Esophagus muscularis mucosa (tissue), 3 donors: ENCODE measurements around the gene LAMA1.
A peak's percentile ranks its signal among the peaks of the same experiment; 100 is the strongest.

Source experiments
- CTCF ChIP-seq, 3 experiments: fragments of 200-600 bp in 2 of 3; fragments of 450-650 bp in 1 of 3; sonication (generic) in 2 of 3; IDR thresholded peaks; one replicate each; pipeline ENCODE4 v1.5.1; 2017 to 2019; ENCODE audit warnings: antibody characterized with exemption in 3 of 3, mild to moderate bottlenecking in 2 of 3, moderate library complexity in 1 of 3
- POLR2AphosphoS5 ChIP-seq, 2 donors: sonication (generic); formaldehyde crosslinking; IDR thresholded peaks; one replicate each; pipeline ENCODE4 v1.6.1; 2017; ENCODE audit warnings: antibody characterized with exemption in 2 of 2

- no peak for TF ChIP-seq CTCF (IDR thresholded peaks at IDR 0.05)
- TF ChIP-seq POLR2AphosphoS5 (IDR thresholded peaks at IDR 0.05) = peak in 1 of 2 donors; percentile 23
Measured at GRCh38 chr18:7066965-7067555, 50.5 kb downstream of the LAMA1 start.
